Gastroesophageal sphincter (tissue), 4 donors: Measurements from ENCODE around the gene LHFPL3. TPM values are rescaled to one million over a fixed set of nuclear protein-coding genes. Genes with fewer than 3 reads are reported as not detected.

Experiments used
- ATAC-seq: fragments of 150-250 bp; one replicate; pipeline ENCODE4 v1.9.1; 2016; ENCODE audit warnings: mild to moderate bottlenecking, moderate library complexity
- H3K27ac ChIP-seq, 4 donors: fragments of 200-600 bp; sonication (generic) in 3 of 4; 1 replicate in 3 of 4; 2 replicates in 1 of 4; pipeline ENCODE4 v1.5.1; 2016 to 2019
- H3K27me3 ChIP-seq: fragments of 200-600 bp; sonication (generic); one replicate; pipeline ENCODE4 v1.5.1; 2019
- H3K36me3 ChIP-seq, 2 donors: fragments of 200-600 bp; sonication (generic); one replicate each; pipeline ENCODE4 v1.5.1; 2019; ENCODE audit warnings: control low read depth in 1 of 2
- H3K4me1 ChIP-seq, 3 donors: fragments of 200-600 bp; sonication (generic); 1 replicate in 2 of 3; 2 replicates in 1 of 3; pipeline ENCODE4 v1.5.1; 2016 to 2019; ENCODE audit warnings: control low read depth in 2 of 3
- H3K4me3 ChIP-seq, 2 donors: fragments of 200-600 bp; sonication (generic); one replicate each; pipeline ENCODE4 v1.5.1; 2019; ENCODE audit warnings: mild to moderate bottlenecking in 1 of 2, moderate library complexity in 1 of 2
- H3K9me3 ChIP-seq, 3 donors: fragments of 200-600 bp; sonication (generic); one replicate each; pipeline ENCODE4 v1.5.1; 2017 to 2019; ENCODE audit warnings: control low read depth in 2 of 3
- CTCF ChIP-seq, 4 experiments: fragments of 200-600 bp in 2 of 4; fragments of 450-650 bp in 2 of 4; sonication (generic) in 1 of 4; IDR thresholded peaks; one replicate each; pipeline ENCODE4 v1.5.1; 2017 to 2019; ENCODE audit warnings: antibody characterized with exemption in 4 of 4, mild to moderate bottlenecking in 2 of 4, moderate library complexity in 2 of 4
- EP300 ChIP-seq: sonication (generic); formaldehyde crosslinking; IDR thresholded peaks from one replicate; pipeline ENCODE4 v1.6.1; 2017; ENCODE audit warnings: antibody characterized with exemption, mild to moderate bottlenecking
- POLR2A ChIP-seq, 2 donors: fragments of 450-650 bp; IDR thresholded peaks; one replicate each; pipeline ENCODE4 v1.6.1; 2017; ENCODE audit warnings: antibody characterized with exemption in 2 of 2, mild to moderate bottlenecking in 2 of 2, moderate library complexity in 1 of 2
- POLR2AphosphoS5 ChIP-seq: sonication (generic); formaldehyde crosslinking; IDR thresholded peaks from one replicate; pipeline ENCODE4 v1.6.1; 2017; ENCODE audit warnings: antibody characterized with exemption
- WGBS, 2 donors: methylation state at CpG; one replicate each; pipeline ENCODE4 v1.1.5; 2018; ENCODE audit warnings: low coverage in 1 of 2; 5-methylcytosine and 5-hydroxymethylcytosine counted together
- total RNA-seq, 4 donors: library from RNA; depleted of rRNA; stranded (reverse); fragments of >200 nt; gene quantifications; one replicate each; pipeline ENCODE4 v1.1.0, GENCODE V29; 2016

Gene LHFPL3
- total RNA-seq, 4 donors from 2014 or later, result not detected

- no peaks in the 10 kb centered on the region for H3K4me1 ChIP-seq
- no peaks in the 10 kb centered on the region for H3K36me3 ChIP-seq
- 85% methylated on average over 2 of the region's 2 CpGs; no CpG with 5 or more reads in 1 of the 2 donors for WGBS, 2 donors
- no peak overlapping the region for H3K27ac ChIP-seq
- no peaks in the 10 kb centered on the region for H3K9me3 ChIP-seq
- ATAC-seq, result no peak
- TF ChIP-seq EP300, result no peak
- TF ChIP-seq CTCF (IDR thresholded peaks at IDR 0.05), result no peak
- no peak for TF ChIP-seq POLR2AphosphoS5
- no peak for TF ChIP-seq POLR2A (IDR thresholded peaks at IDR 0.05)
- no peak overlapping the region for H3K4me3 ChIP-seq
- H3K27me3 ChIP-seq, result no peaks in the 10 kb centered on the region
These were observed 494.8 kb downstream of the LHFPL3 start for GRCh38 chr7:104823177-104823576.

- Histone ChIP-seq H3K4me1 (no peaks in the 10 kb centered on the region), H3K9me3 (no peaks in the 10 kb centered on the region), H3K27me3 (no peaks in the 10 kb centered on the region), H3K27ac (no peak overlapping the region), H3K4me3 (no peak overlapping the region), H3K36me3 (no peaks in the 10 kb centered on the region)
- TF ChIP-seq CTCF (IDR thresholded peaks at IDR 0.05) (no peak), EP300 (no peak), POLR2AphosphoS5 (no peak), POLR2A (IDR thresholded peaks at IDR 0.05) (no peak)
- no peak for ATAC-seq
These were observed 496.7 kb downstream of the LHFPL3 start for GRCh38 chr7:104825099-104825498.

GRCh38 chr7:104826135-104826534 is 497.7 kb downstream of the LHFPL3 start:
- ATAC-seq, result no peak
- H3K9me3 ChIP-seq, result no peaks in the 10 kb centered on the region
- H3K4me1 ChIP-seq, result no peaks in the 10 kb centered on the region
- no peak overlapping the region for H3K27ac ChIP-seq
- no peaks in the 10 kb centered on the region for H3K36me3 ChIP-seq
- H3K4me3 ChIP-seq, result no peak overlapping the region
- WGBS, 2 donors, result 50% methylated on average over 1 of the region's 4 CpGs; no CpG with 5 or more reads in 1 of the 2 donors
- H3K27me3 ChIP-seq, result no peaks in the 10 kb centered on the region
- no peak for TF ChIP-seq EP300
- no peak for TF ChIP-seq POLR2A (IDR thresholded peaks at IDR 0.05)
- TF ChIP-seq CTCF (IDR thresholded peaks at IDR 0.05), result no peak
- TF ChIP-seq POLR2AphosphoS5, result no peak

- peaks cover 27% of the 10 kb centered on the region for H3K27me3 ChIP-seq
- TF ChIP-seq POLR2AphosphoS5, result no peak
- TF ChIP-seq EP300, result no peak
- TF ChIP-seq CTCF (IDR thresholded peaks at IDR 0.05), result no peak
- no peak for TF ChIP-seq POLR2A (IDR thresholded peaks at IDR 0.05)
- no peak overlapping the region for H3K27ac ChIP-seq
- H3K9me3 ChIP-seq, result no peaks in the 10 kb centered on the region
- no peak overlapping the region for H3K4me3 ChIP-seq
- WGBS, 2 donors, result 42 to 55% methylated on average over 4 of the region's 4 CpGs
- H3K4me1 ChIP-seq, result no peaks in the 10 kb centered on the region
- no peak for ATAC-seq
- H3K36me3 ChIP-seq, result no peaks in the 10 kb centered on the region
These were observed 508.6 kb downstream of the LHFPL3 start for GRCh38 chr7:104836976-104837375.

GRCh38 chr7:104838537-104839299 is 510.3 kb downstream of the LHFPL3 start:
- WGBS, 2 donors, result 26 to 42% methylated on average over 3 of the region's 3 CpGs
- no peaks in the 10 kb centered on the region for H3K4me1 ChIP-seq
- H3K36me3 ChIP-seq, result no peaks in the 10 kb centered on the region
- H3K27me3 ChIP-seq, result peaks cover 37% of the 10 kb centered on the region
- H3K27ac ChIP-seq, result no peak overlapping the region
- H3K4me3 ChIP-seq, result no peak overlapping the region
- no peaks in the 10 kb centered on the region for H3K9me3 ChIP-seq
- no peak for ATAC-seq
- TF ChIP-seq CTCF (IDR thresholded peaks at IDR 0.05) (no peak), POLR2AphosphoS5 (no peak), POLR2A (IDR thresholded peaks at IDR 0.05) (no peak), EP300 (no peak)
